CD4-positive, alpha-beta T cell treated with Interleukin-15 for 4 hours (primary cell): ENCODE measurements around the gene ZMYND12.
"Not testable (repeated sequence)": the region's sequence is repeated elsewhere in the genome, so short reads cannot be mapped to it uniquely, and the experiment has no call there.

Experiments
- DNase-seq: peaks from one replicate; pipeline ENCODE4 v3.0.0-alpha.2; 2020; ENCODE audit warnings: low spot score

Gene ZMYND12

GRCh38 chr1:42456010-42456753 is at the start of gene ZMYND12, which contains the start of gene PPCS:
Gene ZMYND12 (minus strand): TSS chr1:42456022. CDS start chr1:42455997, 25 bp downstream.
Gene PPCS (plus strand): TSS chr1:42456543. CDS start chr1:42456566, 23 bp downstream.
- peak; percentile 85 for DNase-seq

- DNase-seq, result no peak
Observed at GRCh38 chr1:42504535-42505128, 48.8 kb upstream of the ZMYND12 start.

- DNase-seq, result not testable (repeated sequence)
Observed at GRCh38 chr1:42502031-42502430, 46.2 kb upstream of the ZMYND12 start.

- DNase-seq, result no peak
Observed at GRCh38 chr1:42490237-42490636, 34.4 kb upstream of the ZMYND12 start.

- no peak for DNase-seq
Observed at GRCh38 chr1:42484382-42484781, 28.6 kb upstream of the ZMYND12 start.

- no peak for DNase-seq
Observed at GRCh38 chr1:42482635-42483153, 26.9 kb upstream of the ZMYND12 start.

GRCh38 chr1:42480921-42481320 is 25.1 kb upstream of the ZMYND12 start:
- no peak for DNase-seq

- no peak for DNase-seq
Observed at GRCh38 chr1:42479621-42480020, 23.8 kb upstream of the ZMYND12 start.

GRCh38 chr1:42477775-42478174 is 22.0 kb upstream of the ZMYND12 start:
- no peak for DNase-seq

GRCh38 chr1:42477354-42477753 is 21.5 kb upstream of the ZMYND12 start:
- DNase-seq, result not testable (repeated sequence)

- DNase-seq, result no peak
Observed at GRCh38 chr1:42476605-42477004, 20.8 kb upstream of the ZMYND12 start.

GRCh38 chr1:42469727-42470126 is 13.9 kb upstream of the ZMYND12 start:
- DNase-seq, result no peak

GRCh38 chr1:42466030-42466429 is 10.2 kb upstream of the ZMYND12 start:
- DNase-seq, result no peak

- no peak for DNase-seq
Observed at GRCh38 chr1:42463921-42464320, 8.1 kb upstream of the ZMYND12 start.

- peak; percentile 98 for DNase-seq
Observed at GRCh38 chr1:42462828-42463763, 7.3 kb upstream of the ZMYND12 start, which contains the start of gene CCDC30. Gene CCDC30 (plus strand): TSS chr1:42463286. CDS start chr1:42480552, 17,266 bp downstream.

GRCh38 chr1:42461196-42461595 is 5.4 kb upstream of the ZMYND12 start:
- DNase-seq, result no peak

- peak; percentile 55 for DNase-seq
Observed at GRCh38 chr1:42456754-42457089, 900 bp upstream of the ZMYND12 start.

- no peak for DNase-seq
Observed at GRCh38 chr1:42454403-42454802, 1.4 kb downstream of the ZMYND12 start.

- DNase-seq, result no peak
Observed at GRCh38 chr1:42453386-42453785, 2.4 kb downstream of the ZMYND12 start.

GRCh38 chr1:42450061-42450460 is 5.8 kb downstream of the ZMYND12 start:
- no peak for DNase-seq

GRCh38 chr1:42449256-42449655 is 6.6 kb downstream of the ZMYND12 start:
- no peak for DNase-seq

GRCh38 chr1:42442662-42443061 is 13.2 kb downstream of the ZMYND12 start:
- no peak for DNase-seq
